ENCODE measurements around the gene ZNF823. TPM values are rescaled to one million over a fixed set of nuclear protein-coding genes. Genes with fewer than 3 reads are reported as not detected.
A peak's percentile ranks its signal among the peaks of the same experiment; 100 is the strongest.

The ZNF823 gene
- polyA plus RNA-seq, 1 donor = 3.5 TPM

- no peak for DNase-seq (ENCODE audit: low read depth)
Measured at GRCh38 chr19:11737964-11738745, 591 bp downstream of the ZNF823 start.

DNA sequence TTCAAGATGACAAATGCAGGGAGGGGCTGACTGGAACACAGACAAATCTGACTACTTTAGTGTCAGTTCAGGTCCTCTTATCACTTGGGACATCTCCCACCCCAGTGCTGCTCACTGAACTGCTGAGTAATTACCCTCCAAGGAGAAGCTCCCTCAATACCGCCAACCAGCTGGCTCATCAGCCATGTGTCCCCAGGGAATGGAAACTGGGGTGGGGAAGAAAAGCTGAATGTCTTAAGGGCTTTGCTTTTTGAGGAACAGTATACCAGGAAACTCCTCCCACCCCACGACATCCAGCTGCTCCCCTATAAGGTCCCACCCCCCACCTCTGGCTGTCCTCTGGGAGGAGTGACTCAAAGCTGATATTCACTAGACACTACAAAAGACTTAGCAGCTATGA, 2.0 kb downstream of the ZNF823 start:
- DNase-seq (ENCODE audit: low read depth) = peak; percentile 19

DNA sequence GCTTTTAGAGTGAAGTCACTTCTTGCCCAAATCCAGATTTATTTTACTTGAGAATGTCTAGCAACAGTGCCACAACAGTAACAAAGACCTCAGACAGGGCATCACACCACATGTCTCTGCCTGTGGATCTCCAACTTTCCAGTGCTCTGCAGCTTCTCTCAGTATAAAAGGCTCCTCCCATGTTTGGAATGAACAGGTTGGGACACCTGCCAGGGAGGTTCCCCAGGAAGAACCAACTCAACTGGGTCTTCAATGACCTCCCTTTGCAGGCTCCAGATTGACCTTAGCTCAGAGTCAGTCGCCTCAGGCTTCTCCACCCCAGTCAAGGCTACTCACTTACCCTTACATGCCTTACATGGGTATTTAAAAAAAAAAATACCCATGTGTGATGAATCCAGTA, 3.4 kb downstream of the ZNF823 start:
- no peak for DNase-seq (ENCODE audit: low read depth)

DNA sequence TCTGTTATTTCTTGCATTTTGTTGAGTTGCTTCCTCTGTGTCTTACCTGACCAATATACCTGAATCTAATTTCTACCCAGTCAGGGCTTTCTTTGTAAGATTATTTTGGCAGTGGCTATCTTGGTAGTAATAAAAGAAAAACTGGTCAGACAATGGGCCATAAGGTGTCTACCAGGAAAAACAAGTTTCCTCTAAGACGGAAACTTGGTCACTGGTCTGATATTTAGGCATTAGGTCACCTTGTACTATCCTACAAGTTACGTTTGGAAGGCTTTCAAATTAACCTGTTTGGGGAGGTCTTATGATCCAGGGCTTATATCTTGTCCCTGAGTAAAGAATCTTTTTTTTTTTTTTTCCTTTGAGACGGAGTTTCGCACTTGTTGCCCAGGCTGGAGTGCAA, 9.2 kb downstream of the ZNF823 start:
- DNase-seq (ENCODE audit: low read depth) = no peak

GRCh38 chr19:11722414-11722813, 16.3 kb downstream of the ZNF823 start:
- DNase-seq (ENCODE audit: low read depth) = no peak

DNA sequence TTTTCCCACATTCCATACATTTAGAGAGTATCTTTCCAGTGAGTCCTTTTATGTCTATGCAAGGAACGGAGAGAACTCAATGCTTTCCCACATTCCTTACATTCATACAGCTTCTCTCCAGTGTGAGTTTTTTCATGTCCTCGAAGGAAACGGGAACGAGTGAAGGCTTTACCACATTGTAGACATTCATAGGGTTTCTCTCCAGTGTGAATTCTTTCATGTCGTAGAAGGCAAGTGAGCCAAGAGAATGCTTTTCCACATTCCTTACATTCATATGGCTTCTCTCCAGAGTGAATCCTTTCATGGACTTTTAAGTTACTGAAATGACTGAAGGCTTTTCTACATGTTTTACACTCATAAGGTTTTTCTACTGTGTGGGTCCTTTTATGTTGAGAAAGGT, 17.1 kb downstream of the ZNF823 start:
- no peak for DNase-seq (ENCODE audit: low read depth)

GRCh38 chr19:11710313-11710712, 28.4 kb downstream of the ZNF823 start:
- no peak for DNase-seq (ENCODE audit: low read depth)

DNA sequence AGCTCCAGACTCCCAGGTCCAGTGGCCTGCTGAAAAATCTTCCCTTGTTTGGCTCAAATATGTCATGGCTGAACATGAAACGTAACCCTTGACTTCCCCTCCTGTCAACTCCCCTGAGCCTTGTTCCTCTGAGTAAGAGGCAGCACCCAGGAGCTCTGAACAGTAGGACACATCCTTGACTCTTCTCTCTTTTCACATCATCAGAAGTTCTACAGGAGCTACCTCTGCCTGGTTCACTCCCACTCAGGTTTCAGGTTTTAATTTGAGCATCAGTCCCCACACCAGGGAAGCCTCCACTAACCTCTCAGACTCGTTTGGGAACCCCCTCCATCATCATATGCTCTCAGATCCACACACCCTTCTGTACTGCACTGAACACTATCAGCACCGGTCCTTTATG, 30.3 kb downstream of the ZNF823 start:
- DNase-seq (ENCODE audit: low read depth) = no peak

DNA sequence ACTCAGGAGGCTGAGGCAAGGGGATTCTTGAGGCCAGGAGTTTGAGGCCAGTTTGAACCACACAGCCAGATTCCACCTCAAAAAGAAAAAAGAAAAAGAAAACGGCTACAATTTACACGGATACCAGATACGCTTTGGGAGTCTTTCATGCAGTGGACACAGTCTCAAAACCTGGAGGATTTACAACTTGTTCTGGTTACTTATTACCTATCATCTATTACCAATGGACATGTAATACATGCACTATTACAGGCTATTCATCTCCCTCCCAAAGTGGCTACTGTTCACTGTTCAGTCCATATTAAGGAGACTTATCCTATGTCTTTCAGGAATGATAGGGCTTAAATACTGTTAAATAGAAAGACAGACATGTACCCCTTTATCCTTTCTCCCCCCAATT, 33.3 kb downstream of the ZNF823 start:
- DNase-seq (ENCODE audit: low read depth) = no peak

- DNase-seq (ENCODE audit: low read depth) = no peak
Measured at GRCh38 chr19:11704626-11705025, 34.1 kb downstream of the ZNF823 start.

- DNase-seq (ENCODE audit: low read depth) = no peak
Measured at GRCh38 chr19:11699931-11700794, 38.6 kb downstream of the ZNF823 start.

DNA sequence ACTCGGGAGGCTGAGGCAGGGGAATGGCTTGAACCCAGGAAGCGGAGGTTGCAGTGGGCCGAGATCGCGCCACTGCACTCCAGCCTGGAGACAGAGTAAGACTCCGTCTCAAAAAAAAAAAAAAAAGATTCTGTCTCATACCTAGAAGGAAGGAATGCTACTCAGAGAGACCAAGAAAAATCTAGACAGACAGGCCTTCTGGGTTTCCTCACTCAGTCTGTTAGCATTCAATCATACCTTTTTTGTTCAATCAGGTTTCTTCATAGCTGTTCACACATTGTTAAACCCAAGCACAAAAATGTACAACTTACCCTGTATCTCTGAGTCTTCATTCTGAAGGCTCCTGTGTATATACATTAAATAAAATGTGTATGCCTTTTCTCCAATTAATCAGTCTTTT, 40.5 kb downstream of the ZNF823 start:
- no peak for DNase-seq (ENCODE audit: low read depth)

DNA sequence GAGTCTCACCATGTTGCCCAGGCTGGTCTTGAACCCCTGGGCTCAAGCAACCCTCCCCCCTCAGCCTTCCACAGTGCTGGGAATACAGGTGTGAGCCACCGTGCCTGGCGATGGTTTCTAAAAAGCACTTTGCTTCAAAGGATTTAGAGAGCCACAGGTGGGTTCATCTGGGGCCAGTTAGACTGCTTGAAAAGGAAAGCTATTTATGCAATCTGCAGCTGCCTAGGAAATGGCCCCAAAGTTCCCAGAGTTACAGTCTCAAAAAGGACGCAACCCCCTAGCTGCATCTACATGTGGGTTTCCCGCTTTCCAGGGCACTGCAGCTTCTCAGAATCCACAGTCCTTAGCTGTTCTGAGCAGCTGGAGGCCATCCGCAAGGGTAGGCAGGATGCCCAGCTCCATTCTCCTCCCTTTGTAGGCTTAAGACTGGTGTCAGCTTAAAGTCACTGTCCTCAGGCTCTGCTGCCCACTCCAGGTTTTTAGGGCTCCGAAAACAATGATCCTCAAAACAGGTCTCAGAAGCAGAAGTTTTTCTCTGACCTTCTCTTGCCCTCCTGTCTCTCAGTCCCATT, 41.4 kb downstream of the ZNF823 start:
- DNase-seq (ENCODE audit: low read depth) = no peak

DNA sequence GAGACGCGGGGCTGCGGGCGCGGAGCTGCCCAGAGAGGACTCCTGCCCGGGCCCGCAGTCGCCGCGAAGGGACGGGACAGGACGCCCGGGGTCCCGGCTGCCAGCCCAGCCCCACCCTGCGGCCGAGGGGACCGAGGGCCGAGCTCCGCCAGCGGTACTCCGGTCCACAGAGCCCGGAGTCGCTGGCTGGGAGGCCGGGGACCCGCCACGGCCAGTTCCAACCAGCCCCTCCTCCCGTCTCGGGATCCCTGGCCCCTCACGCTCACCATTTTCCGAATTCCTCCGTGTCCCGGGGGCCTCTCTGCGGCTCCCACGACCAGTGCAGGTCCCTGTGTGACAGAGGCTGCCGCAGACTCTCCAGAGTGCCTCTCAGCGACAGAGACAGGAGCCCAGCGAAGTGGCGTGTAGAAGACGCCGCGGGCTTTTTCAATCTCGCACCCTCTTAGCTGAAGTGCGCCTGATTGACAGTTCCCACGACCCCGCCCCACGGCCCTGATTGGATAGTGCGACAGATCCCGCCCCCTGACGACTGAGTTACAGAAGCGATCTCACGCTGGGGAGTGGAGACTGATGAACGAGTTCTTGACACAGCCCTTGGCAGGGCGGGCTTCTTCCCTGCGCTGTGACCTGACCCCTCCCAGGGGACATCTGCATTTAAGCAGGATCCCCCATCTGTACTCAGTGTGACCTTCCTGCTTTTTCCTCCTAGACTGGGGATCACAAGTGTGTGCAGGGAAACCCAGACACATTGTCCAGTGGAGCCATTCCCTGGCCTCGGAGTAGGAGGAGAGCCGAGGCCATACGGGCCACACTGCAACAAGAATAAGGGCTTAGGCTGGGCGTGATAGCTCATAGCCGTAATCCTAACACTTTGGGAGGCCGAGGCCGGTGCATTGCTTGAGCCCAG, 44.0 kb downstream of the ZNF823 start:
- DNase-seq (ENCODE audit: low read depth) = peak; percentile 82

DNA sequence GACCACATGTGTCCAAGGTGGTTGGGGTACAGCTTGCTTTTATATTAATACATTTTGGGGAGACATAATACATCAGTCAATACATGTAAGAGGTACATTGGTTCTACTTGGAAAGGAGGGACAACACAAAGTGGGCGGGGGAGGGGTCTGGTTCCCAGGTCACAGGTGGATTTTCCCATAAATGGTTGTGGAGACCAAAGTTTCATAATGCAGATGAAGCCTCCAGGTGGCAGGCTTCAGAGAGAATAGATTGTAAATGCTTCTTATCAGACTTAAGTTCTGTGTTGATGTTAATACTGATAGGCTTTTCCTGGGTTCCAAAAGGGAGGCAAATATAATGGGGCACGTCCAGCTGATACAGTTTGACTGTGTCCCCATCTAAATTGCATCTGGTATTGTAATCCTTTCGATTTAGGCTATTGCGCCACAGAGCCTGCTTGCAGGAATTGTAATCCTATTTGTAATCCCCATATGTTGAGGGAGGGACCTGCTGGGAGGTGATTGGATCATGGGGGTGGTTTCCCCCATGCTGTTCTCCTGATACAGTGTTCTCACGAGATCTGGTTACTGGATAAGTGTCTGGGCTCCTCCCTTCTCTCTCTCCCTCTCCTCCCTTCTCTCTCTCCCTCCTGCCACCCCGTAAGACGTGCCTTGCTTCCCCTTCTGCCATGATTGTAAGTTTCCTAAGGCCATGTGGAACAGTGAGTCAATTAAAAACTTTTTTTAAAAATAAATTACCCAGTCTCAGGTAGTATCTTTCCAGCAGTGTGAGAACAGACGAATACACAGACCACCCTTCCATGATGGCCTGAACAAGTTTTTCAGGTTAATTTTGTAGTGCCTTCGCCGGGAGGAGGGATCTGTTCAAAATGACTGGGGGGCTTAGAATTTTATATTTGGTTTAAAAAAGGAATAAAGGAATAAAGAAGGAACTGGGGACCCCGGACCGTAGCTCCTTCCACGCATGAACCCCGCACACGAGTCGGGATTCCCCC, 44.9 kb downstream of the ZNF823 start:
- DNase-seq (ENCODE audit: low read depth) = no peak

GRCh38 chr19:11692127-11692790, 46.5 kb downstream of the ZNF823 start:
- DNase-seq (ENCODE audit: low read depth) = no peak

GRCh38 chr19:11685676-11686650, 52.8 kb downstream of the ZNF823 start:
- DNase-seq (ENCODE audit: low read depth) = no peak

- DNase-seq (ENCODE audit: low read depth) = no peak
Measured at GRCh38 chr19:11684987-11685675, 53.6 kb downstream of the ZNF823 start.
